ENCODE measurements around the gene SIRT5.

Gene SIRT5

DNA sequence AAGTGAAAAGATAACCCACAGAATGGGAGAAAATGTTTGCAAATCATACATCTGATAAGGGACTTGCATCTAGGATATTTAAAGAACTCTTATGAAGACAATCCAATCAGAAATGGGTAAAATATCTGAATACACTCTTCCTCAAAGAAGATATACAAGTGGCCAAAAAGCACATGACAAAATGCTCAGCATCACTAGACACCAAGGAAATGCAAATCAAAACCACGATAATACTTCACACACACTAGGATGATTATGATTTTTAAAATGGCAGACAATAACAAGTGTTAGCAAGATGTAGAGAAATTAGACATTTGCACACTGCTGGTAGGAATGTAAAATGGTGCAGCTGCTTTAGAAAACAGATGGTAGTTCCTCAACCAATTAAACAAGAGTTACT is 34.8 kb upstream of the SIRT5 start:
- no peak for ATAC-seq
- no peak overlapping the region for H3K27ac Mint-ChIP-seq
- H3K4me1 Mint-ChIP-seq = peaks cover 11% of the 10 kb centered on the region
- no peaks in the 10 kb centered on the region for H3K27me3 Mint-ChIP-seq
- no peak overlapping the region for H3K4me3 Mint-ChIP-seq
- H3K36me3 Mint-ChIP-seq = no peaks in the 10 kb centered on the region
- H3K9me3 Mint-ChIP-seq = no peaks in the 10 kb centered on the region

GRCh38 chr6:13541496-13541895 is 32.9 kb upstream of the SIRT5 start:
- Mint-ChIP-seq H3K36me3 (no peaks in the 10 kb centered on the region), H3K27ac (no peak overlapping the region), H3K27me3 (no peaks in the 10 kb centered on the region), H3K9me3 (no peaks in the 10 kb centered on the region), H3K4me3 (no peak overlapping the region), H3K4me1 (peaks cover 11% of the 10 kb centered on the region)
- ATAC-seq = no peak

GRCh38 chr6:13544454-13545186 is 29.8 kb upstream of the SIRT5 start:
- peaks cover 10% of the 10 kb centered on the region for H3K4me1 Mint-ChIP-seq
- ATAC-seq = no peak
- H3K27ac Mint-ChIP-seq = no peak overlapping the region
- H3K9me3 Mint-ChIP-seq = no peaks in the 10 kb centered on the region
- no peaks in the 10 kb centered on the region for H3K36me3 Mint-ChIP-seq
- no peaks in the 10 kb centered on the region for H3K27me3 Mint-ChIP-seq
- no peak overlapping the region for H3K4me3 Mint-ChIP-seq

- ATAC-seq = no peak
- Mint-ChIP-seq H3K36me3 (no peaks in the 10 kb centered on the region), H3K9me3 (no peaks in the 10 kb centered on the region), H3K4me1 (peaks cover 8% of the 10 kb centered on the region), H3K27ac (no peak overlapping the region), H3K4me3 (no peak overlapping the region), H3K27me3 (no peaks in the 10 kb centered on the region)
These were observed 28.5 kb upstream of the SIRT5 start for GRCh38 chr6:13545885-13546284.

GRCh38 chr6:13548500-13549210 is 25.7 kb upstream of the SIRT5 start:
- Mint-ChIP-seq H3K4me1 (peaks cover 8% of the 10 kb centered on the region), H3K36me3 (no peaks in the 10 kb centered on the region), H3K27ac (no peak overlapping the region), H3K4me3 (no peak overlapping the region), H3K27me3 (no peaks in the 10 kb centered on the region), H3K9me3 (no peaks in the 10 kb centered on the region)
- no peak for ATAC-seq

GRCh38 chr6:13550656-13551055 is 23.7 kb upstream of the SIRT5 start:
- peaks cover 8% of the 10 kb centered on the region for H3K4me1 Mint-ChIP-seq
- ATAC-seq = no peak
- H3K36me3 Mint-ChIP-seq = no peaks in the 10 kb centered on the region
- no peak overlapping the region for H3K4me3 Mint-ChIP-seq
- no peaks in the 10 kb centered on the region for H3K27me3 Mint-ChIP-seq
- H3K27ac Mint-ChIP-seq = no peak overlapping the region
- no peaks in the 10 kb centered on the region for H3K9me3 Mint-ChIP-seq

GRCh38 chr6:13553646-13554045 is 20.8 kb upstream of the SIRT5 start:
- Mint-ChIP-seq H3K4me3 (no peak overlapping the region), H3K4me1 (peaks cover 2% of the 10 kb centered on the region), H3K27ac (no peak overlapping the region), H3K9me3 (no peaks in the 10 kb centered on the region), H3K36me3 (no peaks in the 10 kb centered on the region), H3K27me3 (no peaks in the 10 kb centered on the region)
- no peak for ATAC-seq

- Mint-ChIP-seq H3K36me3 (no peaks in the 10 kb centered on the region), H3K4me1 (no peaks in the 10 kb centered on the region), H3K4me3 (no peak overlapping the region), H3K27me3 (no peaks in the 10 kb centered on the region), H3K27ac (no peak overlapping the region), H3K9me3 (no peaks in the 10 kb centered on the region)
- no peak for ATAC-seq
These were observed 19.5 kb upstream of the SIRT5 start for GRCh38 chr6:13554929-13555333.

DNA sequence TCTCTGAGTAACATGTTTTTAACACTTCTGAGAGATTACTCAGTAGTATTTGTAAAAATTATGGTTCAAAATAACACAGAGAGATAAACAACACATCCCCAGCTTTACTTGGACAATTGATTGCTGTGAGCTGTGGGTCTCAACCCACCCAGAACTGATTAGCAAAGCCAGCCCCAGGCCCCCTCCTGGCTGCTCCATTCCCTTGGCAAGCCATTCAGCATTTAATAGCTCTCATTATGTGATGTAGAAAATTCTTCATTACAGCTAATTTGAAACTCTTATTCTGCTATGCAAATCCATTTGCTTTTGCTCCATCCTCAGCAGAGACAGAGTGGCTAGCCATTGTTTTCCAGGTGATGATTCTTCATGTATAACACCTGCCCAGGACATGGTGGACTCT is 16.6 kb upstream of the SIRT5 start:
- Mint-ChIP-seq H3K36me3 (no peaks in the 10 kb centered on the region), H3K4me3 (no peak overlapping the region), H3K9me3 (no peaks in the 10 kb centered on the region), H3K27ac (no peak overlapping the region), H3K27me3 (no peaks in the 10 kb centered on the region), H3K4me1 (no peaks in the 10 kb centered on the region)
- ATAC-seq = no peak

DNA sequence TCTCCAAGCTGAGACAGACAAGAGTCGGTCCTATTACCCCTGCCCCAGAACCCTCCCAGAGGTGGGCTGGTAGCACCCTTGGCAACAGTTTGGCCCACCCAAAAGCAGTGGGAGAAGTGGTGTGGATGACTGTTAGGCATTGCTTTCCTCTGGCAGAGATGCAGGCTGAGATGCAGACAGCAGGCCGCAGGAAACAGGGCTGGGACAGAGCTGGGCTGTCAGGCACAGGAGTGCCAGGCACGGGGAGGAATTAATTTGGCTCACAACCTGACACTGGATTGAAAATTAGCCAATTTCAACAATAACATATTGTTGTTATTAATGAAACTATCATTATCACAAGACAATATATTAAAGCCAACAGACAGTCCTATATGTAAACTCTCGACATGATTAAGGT is 15.7 kb upstream of the SIRT5 start:
- Mint-ChIP-seq H3K4me1 (no peaks in the 10 kb centered on the region), H3K27ac (no peak overlapping the region)
- no peak for ATAC-seq

GRCh38 chr6:13559251-13559650 is 15.2 kb upstream of the SIRT5 start:
- H3K27me3 Mint-ChIP-seq = no peaks in the 10 kb centered on the region
- ATAC-seq = no peak
- no peaks in the 10 kb centered on the region for H3K9me3 Mint-ChIP-seq
- no peak overlapping the region for H3K27ac Mint-ChIP-seq
- no peaks in the 10 kb centered on the region for H3K36me3 Mint-ChIP-seq
- no peak overlapping the region for H3K4me3 Mint-ChIP-seq
- no peaks in the 10 kb centered on the region for H3K4me1 Mint-ChIP-seq

More for the DNA sequence above, 15.7 kb upstream of the SIRT5 start:
- H3K9me3 Mint-ChIP-seq = no peaks in the 10 kb centered on the region
- no peaks in the 10 kb centered on the region for H3K27me3 Mint-ChIP-seq
- H3K4me3 Mint-ChIP-seq = no peak overlapping the region
- no peaks in the 10 kb centered on the region for H3K36me3 Mint-ChIP-seq

DNA sequence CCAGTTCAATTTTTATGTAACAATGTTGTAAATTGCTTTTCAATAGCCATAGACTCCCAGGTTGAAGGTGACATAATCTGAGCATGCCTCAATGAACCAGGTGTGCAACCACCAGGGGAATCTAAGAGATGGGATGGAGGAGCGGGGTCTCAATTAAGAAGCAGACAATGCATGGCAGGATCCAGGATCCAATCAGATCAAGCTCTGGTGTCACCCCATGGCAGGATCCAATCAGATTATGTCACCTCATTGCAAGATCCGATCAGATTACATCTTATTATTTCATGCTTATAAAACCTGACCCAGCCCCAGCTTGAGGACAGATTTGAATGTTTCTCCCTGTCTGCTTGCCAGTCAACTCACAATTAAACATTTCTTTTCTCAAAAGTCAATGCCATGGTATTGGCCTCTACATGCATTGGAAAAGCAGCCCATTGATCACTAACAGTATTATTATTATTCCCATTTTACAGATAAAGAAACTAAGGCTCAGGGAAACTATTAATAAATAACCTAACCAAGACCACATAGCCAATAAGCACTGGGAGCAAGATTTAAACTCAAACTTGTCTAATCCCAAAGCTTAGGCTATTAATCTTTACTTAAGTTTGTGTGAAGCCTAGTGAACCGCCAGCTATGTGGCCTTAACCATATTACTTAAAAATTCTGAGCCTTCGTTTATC is 14.3 kb upstream of the SIRT5 start:
- no peak overlapping the region for H3K27ac Mint-ChIP-seq
- H3K9me3 Mint-ChIP-seq = no peaks in the 10 kb centered on the region
- no peaks in the 10 kb centered on the region for H3K27me3 Mint-ChIP-seq
- ATAC-seq = no peak
- no peaks in the 10 kb centered on the region for H3K4me1 Mint-ChIP-seq
- no peak overlapping the region for H3K4me3 Mint-ChIP-seq
- no peaks in the 10 kb centered on the region for H3K36me3 Mint-ChIP-seq

GRCh38 chr6:13560651-13561044 is 13.8 kb upstream of the SIRT5 start:
- Mint-ChIP-seq H3K36me3 (no peaks in the 10 kb centered on the region), H3K4me3 (no peak overlapping the region), H3K27ac (no peak overlapping the region), H3K4me1 (no peaks in the 10 kb centered on the region), H3K9me3 (no peaks in the 10 kb centered on the region), H3K27me3 (no peaks in the 10 kb centered on the region)
- ATAC-seq = no peak

GRCh38 chr6:13561624-13562267 is 12.7 kb upstream of the SIRT5 start:
- ATAC-seq = no peak
- Mint-ChIP-seq H3K27ac (no peak overlapping the region), H3K36me3 (no peaks in the 10 kb centered on the region), H3K4me3 (no peak overlapping the region), H3K4me1 (no peaks in the 10 kb centered on the region), H3K27me3 (peaks cover 11% of the 10 kb centered on the region), H3K9me3 (no peaks in the 10 kb centered on the region)

- Mint-ChIP-seq H3K36me3 (no peaks in the 10 kb centered on the region), H3K4me1 (no peaks in the 10 kb centered on the region), H3K27me3 (peaks cover 11% of the 10 kb centered on the region), H3K27ac (no peak overlapping the region), H3K4me3 (no peak overlapping the region), H3K9me3 (no peaks in the 10 kb centered on the region)
- no peak for ATAC-seq
These were observed 11.4 kb upstream of the SIRT5 start for GRCh38 chr6:13563009-13563408.
